Measurements from ENCODE around the gene DGCR6L.
A peak's percentile ranks its signal among the peaks of the same experiment; 100 is the strongest.
"Not testable (repeated sequence)": the region's sequence is repeated elsewhere in the genome, so short reads cannot be mapped to it uniquely, and the experiment has no call there.

DGCR6L gene

DNA sequence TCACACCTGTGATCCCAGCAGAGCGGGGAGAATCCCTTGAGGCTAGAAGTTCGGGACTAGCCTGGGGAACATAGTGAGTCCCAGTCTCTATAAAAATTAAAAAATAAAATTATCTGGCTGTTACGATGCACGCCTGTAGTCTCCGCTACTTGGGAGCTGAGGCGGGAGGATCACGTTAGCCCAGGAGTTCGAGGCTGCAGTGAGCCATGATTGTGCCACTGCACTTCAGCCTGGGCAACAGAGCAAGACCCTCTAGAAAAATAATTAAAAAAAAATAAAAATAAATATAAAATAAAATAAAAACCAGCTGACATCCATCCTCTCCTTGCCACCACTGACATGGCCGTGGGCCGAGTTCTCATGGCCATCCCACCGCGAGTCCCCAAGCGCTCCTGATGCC, 44.0 kb downstream of the DGCR6L start:
- DNase-seq (ENCODE audit: low read depth): no peak

DNA sequence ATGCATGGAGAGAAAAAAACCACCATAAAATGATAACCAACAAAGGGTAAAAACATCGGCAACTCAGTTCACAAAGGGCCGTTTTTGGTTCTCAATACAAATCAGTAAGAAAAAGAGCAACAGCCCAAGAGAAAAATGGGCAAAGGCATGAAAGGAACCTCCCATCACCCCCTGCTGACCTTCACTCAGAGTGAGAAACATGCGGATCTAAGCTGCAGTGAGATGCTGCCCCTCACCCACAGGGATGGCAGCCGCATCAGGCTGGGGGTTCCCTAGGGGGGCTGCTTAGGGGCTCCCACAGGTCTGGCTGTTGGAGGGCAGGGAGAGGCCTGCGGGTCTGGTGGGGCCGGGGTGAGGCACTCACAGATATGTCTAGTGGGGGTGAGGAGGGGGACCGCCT, 44.5 kb downstream of the DGCR6L start:
- not testable (repeated sequence) for DNase-seq (ENCODE audit: low read depth)

DNA sequence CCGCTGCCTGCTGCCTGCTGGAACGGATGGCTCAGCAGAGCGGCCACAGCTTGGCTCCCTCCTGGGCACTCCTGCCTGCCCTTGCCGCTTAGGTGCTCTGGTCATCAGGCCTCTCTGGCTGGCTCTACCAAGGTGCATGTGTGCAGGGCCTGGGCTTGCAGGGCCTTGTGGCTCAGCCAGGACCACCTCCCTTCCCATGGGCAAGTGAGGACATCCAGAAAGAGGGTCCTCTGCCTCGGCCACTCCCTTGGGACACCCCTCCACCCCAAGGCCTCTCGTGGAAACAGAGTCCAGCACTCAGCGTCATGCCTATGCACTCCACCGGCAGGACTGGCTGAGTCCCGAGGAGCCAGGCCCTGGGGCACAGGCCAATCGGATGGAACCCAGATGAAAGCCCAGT, 45.5 kb downstream of the DGCR6L start:
- DNase-seq (ENCODE audit: low read depth): not testable (repeated sequence)

DNA sequence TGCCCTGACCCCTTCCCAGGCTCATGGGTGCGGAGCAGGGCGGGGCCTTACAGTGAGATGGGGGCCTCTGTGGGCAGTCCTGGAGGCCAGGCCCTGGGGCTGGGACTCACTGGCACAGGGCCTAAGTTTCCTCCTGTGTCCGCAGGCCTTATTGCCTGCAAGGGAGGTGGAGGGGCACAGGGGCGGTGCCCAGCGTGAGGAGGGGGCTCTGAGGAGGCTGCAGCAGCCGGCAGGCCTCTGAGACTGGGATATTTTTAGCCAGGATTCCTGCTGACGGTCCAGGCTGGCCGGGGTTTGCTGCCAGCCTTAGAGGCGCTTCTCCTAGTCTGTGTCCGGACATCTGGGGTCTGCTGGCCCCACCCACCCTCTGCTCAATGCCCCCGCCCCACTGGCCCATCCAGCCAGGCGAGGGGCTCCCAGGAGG, 46.1 kb downstream of the DGCR6L start:
- DNase-seq (ENCODE audit: low read depth): no peak

DNA sequence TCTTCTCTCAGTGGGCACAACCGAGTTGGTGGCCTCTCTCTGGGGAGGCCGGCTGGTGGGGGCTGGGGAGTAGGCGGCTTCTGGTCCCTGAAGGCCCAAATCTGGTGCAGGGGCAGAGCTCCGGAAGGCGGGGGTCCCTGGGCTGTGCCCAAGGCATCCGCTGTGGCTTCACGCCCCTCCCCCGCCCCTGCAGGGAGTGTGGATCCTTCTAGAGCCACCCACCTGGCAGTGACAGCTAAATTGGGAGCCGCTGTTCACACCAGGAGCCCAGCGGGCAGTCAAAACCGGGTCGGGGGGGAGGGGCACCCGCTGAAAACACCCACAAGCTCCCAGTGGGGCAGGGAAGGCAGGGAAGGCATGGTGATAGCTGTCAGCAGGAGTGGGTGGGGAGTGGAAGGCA, 47.2 kb downstream of the DGCR6L start:
- DNase-seq (ENCODE audit: low read depth): no peak

DNA sequence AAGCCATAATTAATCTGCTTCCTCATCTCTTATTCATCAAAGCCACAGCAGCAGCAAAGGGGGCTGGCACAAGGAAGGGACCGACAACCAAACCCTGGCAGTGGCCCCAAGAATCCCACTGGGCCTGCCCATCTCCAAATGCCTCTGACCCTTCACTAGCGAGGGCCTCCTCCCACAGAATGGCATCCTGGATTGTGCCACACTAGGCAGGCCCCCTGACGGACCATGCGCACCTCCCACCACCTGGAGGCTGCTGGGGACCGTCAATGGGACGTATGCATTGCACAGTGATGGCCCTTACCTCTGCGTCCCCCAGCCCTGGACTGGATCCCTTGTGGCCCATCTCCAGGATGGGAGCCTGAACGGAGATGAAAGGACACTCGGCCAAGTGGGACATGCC, 47.7 kb downstream of the DGCR6L start:
- DNase-seq (ENCODE audit: low read depth): no peak

DNA sequence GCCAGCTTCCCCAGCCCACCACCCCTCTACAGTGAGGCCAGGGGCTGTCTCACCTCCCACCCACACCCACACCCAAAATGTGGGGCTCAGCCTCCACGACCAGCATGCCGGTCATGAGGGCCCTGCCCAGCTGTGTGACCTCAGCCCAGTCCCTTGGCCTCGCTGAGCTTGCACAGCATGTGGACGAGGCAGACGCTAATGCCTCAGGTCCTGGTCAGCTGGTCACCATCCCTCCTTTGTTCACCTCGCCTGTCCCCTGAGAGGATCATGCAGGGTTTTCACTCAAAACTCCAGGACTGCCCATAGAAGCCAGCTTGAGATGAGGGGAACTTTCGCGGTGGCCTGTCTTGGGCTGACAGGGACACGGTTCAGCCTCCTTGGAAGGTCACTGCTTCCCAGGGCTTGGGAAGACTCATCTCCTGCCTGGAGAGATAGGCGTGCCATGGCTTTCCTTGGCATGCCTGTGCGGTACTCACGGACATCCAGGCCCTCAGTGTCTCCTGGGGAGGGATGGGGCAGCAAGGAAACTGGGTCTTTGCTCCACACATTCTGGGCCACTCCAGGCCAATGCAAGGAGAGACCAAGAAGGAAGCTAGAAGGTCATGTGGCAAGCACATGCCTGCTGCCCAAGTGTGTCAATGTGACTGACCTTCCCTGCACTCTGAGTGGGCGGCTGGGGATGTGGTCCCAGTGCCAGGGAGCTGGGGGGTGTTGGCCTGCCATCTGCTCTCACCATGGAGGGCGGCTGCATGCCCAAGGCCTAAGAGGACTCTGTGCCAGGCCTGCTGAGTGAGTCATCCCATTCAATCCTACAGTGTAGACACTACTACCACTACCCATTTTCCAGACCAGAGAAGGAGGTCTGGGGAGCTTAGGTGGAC, 48.5 kb downstream of the DGCR6L start:
- no peak for DNase-seq (ENCODE audit: low read depth)

DNA sequence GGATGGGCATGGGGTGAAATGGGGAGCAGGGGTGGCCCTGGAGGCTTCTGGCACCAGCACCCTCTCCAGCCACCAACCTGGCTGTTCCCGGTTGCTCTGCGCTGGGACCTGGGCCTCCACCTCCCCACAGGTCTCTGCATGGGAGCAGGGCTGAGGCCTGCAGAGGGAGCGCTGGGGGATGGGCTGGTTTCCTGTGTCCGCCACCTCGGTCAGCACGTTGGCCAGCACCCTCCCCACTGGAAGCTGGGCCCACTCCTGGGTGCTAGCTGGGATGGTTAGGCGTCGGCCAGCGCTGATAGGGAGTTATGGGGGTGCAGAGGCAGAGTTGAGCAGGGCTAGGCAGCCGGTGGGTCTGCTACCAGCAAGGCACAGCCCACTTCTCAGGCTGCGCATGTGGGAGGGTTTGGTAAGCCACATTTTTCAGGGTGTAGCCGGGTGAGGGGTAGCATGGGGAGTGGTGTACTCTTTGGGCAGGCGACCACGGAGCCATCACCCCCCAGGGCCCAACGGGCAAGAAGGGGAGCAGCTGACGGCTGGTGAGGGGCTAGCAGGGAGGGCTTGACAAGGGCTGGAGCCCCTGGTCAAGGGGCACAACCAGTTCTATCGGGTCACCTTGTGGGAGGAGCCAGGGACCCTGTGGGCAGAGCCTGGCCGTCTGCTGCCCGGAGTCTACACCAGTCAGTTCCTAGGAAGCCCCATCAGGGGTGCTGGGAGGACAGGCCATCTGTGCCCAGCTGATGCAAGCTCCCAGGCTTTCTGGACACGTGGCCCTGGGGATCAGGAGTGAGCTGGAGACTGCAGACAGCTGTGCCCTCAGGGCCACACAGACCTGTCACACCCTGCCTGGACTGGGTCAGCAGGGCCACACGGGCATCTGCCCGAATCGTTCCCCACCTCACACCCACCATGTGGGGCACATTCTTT, 49.4 kb downstream of the DGCR6L start:
- DNase-seq (ENCODE audit: low read depth): not testable (repeated sequence)

DNA sequence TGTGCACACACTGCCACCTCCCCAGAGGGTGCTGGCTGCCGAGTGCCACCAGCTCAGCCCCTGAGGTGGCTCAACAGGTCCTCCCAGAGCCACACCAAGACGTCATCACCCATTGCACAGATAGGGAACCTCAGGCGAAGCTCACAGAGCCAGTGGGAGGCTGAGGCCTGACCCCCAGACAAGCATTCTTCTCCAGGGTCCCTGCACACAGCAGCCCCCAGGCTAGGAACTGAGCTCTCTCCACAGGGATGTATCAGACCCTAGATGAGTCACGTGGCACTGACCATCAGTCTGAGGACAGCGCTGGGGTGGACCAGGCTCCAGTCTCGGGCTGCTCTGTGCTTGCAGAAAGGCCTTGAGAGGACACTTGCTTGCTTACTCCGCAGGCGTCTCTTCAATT, 50.2 kb downstream of the DGCR6L start:
- not testable (repeated sequence) for DNase-seq (ENCODE audit: low read depth)

DNA sequence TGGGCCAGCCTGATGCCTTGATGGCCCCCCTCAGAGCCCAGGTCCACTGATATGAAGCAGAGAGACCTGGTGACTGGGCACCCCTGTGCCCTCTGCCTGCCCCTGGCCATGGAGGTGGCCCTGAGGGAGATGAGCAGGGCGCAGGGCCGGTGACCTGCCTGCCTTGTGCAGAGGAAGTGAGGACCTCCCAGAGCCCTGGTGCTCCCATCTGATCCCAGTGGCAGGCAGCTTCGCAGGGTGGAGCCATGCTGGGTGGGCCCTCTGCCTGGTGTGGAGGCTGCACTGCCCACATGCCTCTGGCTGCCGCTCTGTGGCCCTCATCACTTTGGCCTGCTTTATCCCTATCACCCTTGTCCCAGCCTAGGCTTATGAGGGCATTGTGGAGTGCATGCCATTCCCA, 50.7 kb downstream of the DGCR6L start:
- not testable (repeated sequence) for DNase-seq (ENCODE audit: low read depth)

DNA sequence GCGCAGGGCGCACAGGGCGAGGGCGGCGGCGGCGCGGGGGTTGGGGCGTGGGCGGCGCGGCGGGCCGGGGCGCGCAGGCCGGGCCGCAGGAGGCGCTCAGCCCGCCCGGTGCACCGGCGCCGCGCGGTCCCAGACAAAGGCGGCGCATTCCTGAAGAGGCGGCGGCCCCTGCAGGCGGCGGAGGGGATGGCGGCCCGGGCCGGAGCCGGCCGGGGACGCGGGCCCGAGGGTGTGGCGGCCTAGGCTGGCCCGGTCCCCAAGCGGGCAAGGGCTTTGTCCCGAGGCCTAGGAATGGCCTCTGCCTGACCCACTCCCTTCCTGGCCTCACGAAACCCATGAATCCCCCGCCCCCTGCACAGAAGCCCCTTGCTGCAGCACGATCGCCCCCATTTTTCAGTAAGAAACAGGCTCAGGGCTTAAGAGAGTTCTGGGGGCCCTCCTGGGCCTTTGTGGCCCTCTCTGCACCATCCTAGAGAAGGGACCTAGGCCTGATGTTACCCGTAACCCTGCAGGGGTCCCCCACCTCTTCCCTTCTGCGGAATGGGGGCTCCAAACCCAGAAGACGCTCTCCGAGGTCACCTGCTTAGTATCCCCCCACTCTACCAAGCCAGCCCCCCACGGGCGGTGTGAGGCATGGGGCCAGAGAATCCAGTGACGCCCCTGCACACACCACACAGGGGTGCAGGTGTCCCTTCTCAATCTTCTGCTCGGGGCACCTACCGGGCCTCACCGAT, 51.4 kb downstream of the DGCR6L start, which contains the start of gene RTN4R:
RTN4R (minus strand) TSS at position 40 of the 734 bp plus-strand sequence. CDS start 226 bp downstream, outside the sequence.
- peak; percentile 33 for DNase-seq (ENCODE audit: low read depth)

DNA sequence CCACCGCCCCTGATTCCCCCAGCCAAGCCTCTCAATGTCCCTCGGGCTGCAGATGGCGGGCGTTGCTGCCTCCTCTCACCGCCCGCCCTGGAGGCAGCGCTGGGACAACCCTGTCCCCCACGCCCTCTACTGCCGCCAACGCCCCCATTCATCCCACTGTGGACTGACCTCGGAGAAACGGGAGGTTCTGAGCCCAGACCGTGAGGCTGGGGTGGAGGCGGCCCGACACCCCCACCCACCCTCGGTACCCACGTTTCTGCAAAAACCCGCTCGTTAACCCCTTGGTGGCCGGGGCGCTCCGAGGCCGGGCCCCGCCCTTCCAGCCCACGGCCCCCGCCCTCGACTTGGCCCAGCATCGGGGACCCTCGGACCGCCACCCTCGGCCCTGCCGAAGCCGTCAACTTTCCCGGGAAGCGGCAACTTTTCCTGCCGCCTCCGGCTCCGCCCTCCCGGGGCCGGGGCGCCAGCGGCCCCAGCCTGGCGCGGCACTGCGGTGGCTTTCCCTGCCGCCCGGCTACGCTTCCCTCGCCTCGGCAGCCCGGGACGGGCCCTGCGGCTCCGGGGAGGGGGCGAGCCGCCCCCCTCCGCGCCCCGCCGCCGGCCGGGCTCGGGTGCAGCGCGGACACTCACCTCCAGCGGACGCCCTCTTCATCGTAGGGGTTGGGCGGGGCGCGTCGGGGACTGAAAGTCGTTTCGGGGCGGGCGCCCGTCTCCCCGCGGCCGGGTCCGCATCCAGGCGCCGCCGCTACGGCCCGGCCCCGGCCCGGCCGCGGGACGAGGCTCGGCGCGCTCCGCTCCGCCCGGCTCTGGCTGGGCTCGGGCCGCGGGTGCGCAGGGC, 52.2 kb downstream of the DGCR6L start:
- no peak for DNase-seq (ENCODE audit: low read depth)

DNA sequence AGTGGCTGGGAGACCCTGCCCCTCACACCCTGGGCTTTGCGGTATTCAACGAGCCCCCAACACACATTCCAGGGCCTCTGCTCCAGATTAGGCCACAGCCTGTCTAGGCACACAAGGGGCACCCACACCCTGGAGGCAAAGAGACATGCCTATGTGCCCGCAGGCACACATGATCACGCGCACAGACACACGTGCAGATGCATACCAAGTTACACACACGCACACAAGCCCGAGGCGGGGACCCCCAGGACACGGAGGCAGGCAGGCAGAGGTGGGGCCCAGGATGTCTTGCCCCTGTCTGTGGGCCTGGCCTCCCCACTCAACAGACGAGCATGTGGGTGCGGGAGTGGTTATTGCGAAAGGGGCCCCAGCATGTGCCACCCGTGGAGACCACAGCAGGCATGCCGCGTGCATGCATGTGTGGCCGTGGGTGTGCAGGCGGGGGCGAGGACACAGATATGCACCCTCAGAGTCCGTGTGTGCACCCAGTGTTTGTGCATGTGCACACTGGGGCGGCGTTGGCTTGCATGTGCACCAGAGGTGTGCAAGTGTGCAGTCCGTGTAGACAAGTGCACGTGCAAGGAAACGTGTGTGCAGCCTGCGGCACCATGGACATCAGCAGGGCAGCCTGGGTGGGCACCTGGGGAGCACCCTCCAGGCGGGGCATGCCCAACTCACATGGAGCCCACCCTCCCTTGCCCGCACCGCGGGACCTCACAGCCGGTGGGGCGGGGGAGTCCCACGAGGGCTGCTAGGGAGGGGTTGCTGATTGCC, 53.0 kb downstream of the DGCR6L start:
- DNase-seq (ENCODE audit: low read depth): not testable (repeated sequence)

DNA sequence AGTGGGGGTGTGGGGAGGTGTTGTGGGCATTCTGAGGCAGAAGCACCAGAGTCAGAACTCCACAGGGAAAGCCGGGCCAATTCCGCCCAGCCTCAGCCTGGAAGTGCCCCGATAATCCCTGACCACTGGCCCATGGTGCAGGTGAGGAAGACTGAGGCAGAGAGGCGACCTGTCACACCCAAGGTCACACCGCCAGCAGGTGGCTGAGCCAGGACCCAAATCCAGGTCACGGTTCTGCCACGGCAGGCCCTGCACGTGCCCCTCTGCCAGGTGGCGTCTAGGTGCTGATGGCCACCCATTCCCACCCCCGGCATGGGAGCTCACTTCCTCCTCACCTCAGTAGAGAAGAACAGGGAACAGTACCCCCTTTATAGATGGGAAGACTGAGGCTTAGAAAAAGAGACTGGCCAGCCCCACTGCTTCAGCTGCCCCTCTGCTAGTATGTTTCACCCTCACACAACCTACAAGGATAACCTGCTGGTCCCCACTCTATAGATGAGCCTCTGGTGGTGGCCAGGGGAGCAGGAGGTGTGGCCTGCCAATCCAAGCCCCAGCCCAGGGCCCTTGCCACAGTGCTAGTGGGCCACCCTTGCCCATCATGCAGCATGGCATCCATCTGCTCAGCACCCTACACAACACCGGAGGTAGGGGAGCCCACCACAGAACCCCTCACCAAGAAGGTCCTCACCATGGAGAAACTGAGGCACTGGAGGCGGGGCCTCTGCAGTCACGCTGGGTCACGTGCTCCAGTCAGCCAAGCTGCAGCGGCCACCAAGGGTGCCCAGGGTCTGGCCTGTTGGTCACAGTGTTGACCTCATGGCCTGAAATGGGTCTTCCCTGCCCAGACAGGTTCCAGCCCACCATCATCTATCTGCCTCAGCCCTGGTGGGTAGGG, 53.8 kb downstream of the DGCR6L start:
- not testable (repeated sequence) for DNase-seq (ENCODE audit: low read depth)

DNA sequence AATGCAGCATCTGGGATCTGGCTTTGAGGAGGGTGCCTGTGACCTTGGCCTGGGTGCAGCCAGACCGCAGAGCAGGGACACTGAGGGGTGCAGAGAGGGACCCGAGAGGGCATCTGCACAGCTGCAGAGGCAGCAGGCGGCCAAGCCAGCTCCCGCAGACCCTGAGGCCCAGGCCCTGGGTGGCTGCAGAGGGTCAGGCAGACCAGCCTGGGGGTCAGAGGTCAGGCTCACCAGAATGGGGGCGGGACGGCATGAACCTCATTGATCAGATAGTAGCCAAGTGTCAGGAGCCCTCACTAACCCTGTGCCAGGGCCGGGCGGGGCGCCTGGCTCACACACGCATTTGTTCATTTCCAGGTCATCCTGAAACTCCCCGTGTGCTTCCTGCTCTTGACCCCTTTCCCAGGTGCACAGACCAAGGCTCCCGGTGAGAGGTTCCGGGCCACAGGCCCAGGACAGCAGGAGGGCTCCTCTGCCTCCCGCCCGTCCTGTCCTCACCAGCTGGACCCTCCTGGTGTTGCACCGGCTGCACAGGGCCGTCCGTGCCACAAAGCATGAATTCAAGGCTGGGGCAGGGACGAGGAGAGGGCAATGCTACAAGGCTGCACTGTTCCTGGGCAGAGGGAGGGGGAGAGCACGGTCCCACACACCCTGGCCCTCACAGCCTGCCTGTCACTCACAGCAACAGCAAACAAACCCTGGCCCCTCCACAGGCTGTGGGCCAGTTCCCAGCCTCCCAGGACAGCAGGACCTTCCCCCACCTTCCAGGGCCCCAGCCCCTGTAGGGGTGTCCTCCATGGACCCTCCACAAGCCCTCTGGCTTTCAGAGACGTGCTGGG, 55.0 kb downstream of the DGCR6L start:
- DNase-seq (ENCODE audit: low read depth): no peak
